ENCODE data around the gene SLC10A7.
A peak's percentile ranks its signal among the peaks of the same experiment; 100 is the strongest.

SLC10A7 gene

GRCh38 chr4:146521541-146522097, at the start of gene SLC10A7:
Gene SLC10A7 (minus strand): TSS chr4:146521940. CDS start chr4:146521717, 223 bp downstream.
- DNase-seq = peak; percentile 74 to 81

- DNase-seq = no peak
These were observed 45.7 kb upstream of the SLC10A7 start for GRCh38 chr4:146567396-146567795.

GRCh38 chr4:146564492-146564891, 42.8 kb upstream of the SLC10A7 start:
- DNase-seq = no peak

GRCh38 chr4:146550161-146550560, 28.4 kb upstream of the SLC10A7 start:
- no peak for DNase-seq

GRCh38 chr4:146548443-146548842, 26.7 kb upstream of the SLC10A7 start:
- DNase-seq = no peak

- no peak for DNase-seq
These were observed 23.4 kb upstream of the SLC10A7 start for GRCh38 chr4:146545102-146545501.

- no peak for DNase-seq
These were observed 12.4 kb upstream of the SLC10A7 start for GRCh38 chr4:146534178-146534577.

DNA sequence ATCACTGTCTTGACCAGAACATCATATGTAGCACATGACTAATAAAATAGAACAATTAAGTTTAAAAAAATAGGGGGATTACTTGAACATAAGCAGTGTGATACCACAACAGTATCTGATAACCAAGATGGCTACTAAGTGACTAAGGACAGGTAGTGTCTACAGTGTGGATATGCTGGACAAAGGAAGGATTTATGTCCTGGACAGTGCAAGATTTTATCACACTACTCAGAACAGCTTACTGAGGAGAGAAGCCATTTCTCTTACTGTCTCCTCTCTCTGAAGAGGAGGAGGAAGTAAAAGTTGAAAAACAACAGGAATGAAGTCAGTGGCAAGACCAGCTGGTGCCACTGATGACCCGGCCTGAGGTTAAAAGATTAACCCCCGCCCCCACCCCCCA, 4.0 kb upstream of the SLC10A7 start:
- DNase-seq = no peak

DNA sequence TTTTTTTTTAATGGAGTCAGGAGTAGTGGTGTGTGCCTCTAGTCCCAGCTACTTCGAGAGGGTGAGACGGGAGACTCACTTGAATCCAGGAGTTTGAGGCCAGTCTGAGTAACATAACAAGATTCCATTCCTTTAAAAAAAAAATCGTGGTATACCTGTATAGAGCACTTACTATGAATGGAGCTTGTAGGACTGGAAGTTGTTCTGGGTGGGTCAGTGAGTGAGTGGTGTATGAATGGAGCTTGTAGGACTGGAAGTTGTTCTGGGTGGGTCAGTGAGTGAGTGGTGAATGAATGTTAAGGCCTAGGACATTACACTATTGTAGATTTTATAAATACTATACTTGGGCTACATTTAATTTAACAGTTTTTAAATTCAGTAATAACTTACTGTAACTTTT, 2.9 kb upstream of the SLC10A7 start:
- no peak for DNase-seq

DNA sequence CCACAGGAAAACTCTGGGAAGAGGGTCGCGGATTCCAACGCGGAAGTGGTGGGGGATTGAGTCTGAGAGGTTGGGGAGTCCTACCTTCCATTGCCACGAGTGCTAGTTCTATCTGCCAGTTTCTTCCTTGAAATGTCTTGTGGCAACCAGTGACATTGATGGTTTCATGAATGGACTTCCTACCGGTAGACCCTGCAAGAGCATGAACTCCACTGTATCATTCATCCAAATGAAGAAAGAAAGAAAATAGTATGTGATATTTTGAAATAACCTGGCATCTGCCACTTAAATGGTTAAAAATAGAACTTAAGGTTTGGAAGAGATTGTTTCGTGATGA, 1.1 kb upstream of the SLC10A7 start:
- DNase-seq = no peak

- peak; percentile 91 to 94 for DNase-seq
These were observed 543 bp upstream of the SLC10A7 start for GRCh38 chr4:146522098-146522868.

DNA sequence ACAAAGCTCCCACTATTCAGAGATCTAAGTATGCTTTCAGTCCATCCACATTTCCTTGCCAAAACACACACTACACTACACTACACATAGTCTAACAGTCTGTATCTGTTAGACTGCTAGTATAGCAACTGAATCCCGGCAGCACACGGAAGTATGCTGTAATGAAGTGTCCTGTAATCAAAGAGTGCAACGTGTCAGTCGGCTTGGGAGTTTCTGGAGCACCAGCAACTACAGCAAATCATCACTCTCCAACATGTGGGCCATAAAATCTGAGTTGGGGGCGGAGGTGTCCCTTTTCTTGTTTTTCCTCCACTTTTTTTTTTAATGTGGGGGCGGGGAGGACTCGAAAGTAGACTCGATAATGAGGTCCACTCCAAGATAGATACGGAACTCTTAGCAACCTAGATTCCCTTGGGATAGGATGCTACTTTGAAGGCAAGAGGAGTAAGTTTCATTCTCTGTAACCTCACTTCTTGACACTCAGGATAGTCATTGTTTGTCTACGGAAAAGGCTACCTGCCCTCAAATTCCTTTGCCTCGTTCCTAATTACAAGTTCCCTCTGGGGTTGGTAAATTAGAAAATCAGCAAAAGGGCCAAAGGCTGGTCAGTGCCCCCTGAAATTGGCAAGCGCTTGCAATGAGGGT, 722 bp downstream of the SLC10A7 start:
- DNase-seq = peak; percentile 20 to 27

DNA sequence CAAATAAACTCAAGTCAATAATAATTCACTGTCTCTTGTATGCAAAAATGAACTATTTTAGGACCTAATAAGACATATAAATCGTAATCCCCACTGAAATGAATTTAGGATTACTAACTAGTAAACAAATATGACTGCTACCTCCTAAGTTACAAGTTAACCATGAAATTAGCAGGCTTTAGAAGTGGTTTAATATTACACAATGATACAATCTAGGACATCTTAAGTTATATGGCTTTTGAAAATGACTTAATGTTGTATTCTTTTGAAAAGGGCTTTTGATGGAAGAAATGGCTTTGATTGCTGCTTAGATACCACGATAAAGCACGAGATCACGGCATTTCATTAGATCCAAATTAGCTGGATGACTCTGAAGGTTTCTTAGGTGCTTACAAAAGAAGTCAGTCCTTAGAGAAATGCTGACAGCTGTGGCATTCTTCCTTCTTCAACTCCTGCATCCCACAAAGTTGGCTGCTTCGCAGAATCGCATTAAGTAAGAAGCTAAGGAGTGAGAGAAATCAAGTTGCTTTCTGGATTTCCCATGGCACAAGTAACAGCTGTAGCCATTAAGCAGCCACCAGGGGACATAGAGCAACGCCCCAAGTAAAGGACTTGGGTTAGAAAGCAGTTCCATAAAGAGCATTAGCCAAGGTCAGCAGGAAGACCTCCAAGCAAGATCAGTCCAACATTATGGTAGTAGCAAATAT, 6.9 kb downstream of the SLC10A7 start:
- DNase-seq = no peak

DNA sequence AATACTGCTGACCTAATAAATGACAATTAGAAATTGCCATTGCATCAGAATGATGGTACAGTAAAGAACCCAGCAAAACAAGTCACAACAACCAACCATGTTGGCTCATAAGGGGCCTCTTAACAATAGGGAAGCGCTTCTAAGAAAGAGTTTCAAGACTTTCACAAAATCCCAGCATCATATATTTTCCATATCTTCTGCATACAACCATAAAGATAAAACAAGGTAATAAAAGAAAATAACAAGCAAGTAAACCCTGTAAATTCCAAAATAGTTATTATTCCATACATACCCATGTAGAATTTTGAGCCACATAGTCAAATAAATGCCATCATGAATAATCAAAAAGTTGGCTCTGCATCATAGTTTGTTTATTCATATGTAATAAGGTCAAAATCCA, 8.2 kb downstream of the SLC10A7 start:
- DNase-seq = no peak

DNA sequence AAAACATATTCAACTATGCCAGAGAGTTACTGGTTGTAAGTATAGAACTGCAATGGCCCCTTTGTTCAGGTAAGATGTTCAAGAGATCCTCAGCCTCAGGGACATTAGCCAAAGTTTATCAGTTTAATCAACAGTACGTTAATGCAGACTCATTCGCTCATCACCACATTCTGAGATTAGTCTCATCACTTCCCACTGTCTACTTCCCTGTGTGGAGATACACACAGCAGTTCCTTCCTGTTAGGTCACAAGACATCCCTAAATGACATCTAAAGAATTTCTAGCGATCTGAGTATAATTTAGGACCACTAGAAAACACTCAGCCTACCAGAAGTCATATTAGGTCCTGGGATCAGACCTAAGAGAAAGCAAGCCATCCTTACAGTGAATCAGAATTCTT, 10.4 kb downstream of the SLC10A7 start:
- DNase-seq = no peak

GRCh38 chr4:146510942-146511341, 10.8 kb downstream of the SLC10A7 start:
- no peak for DNase-seq

- no peak for DNase-seq
These were observed 13.4 kb downstream of the SLC10A7 start for GRCh38 chr4:146508229-146508939.

DNA sequence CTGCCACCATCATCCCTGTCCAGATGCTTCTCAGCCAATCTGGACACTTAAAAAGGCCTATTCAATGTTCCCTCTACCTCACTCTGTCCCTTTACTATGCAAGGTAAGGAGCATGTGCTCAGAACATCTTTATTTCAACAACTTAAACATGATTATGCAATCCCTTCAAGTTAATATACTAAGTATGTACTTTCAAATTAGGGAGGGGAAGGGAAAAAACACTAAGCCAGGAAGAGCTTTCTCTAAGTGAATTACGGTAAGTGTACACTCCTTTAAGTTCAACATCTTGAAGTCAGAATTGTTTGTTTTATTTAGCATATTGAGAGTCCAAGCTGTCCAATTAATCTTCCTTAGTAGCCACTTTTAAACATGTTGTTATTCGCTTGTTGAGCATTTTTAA, 14.1 kb downstream of the SLC10A7 start:
- no peak for DNase-seq

DNA sequence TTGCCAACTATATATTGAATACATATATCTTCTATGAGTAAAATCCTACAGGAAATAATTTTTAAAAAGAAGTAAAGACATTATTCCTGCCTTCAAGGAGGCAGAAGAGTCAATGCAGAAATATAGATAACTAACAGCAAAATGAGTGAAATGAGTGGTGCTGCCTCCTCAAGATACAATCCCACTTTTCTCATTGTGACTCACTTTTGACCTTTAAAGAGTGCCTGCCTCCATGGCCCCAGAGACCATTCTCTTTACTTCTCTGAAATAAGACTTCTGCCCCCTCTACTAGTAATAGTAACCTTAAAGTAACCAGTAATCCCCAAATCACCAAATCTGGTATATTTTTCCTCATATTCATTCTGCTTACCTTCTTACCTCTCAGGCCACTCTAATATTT, 15.5 kb downstream of the SLC10A7 start:
- no peak for DNase-seq

GRCh38 chr4:146500216-146500615, 21.5 kb downstream of the SLC10A7 start:
- no peak for DNase-seq

GRCh38 chr4:146498291-146498690, 23.4 kb downstream of the SLC10A7 start:
- no peak for DNase-seq

- no peak for DNase-seq
These were observed 26.5 kb downstream of the SLC10A7 start for GRCh38 chr4:146495269-146495668.

DNA sequence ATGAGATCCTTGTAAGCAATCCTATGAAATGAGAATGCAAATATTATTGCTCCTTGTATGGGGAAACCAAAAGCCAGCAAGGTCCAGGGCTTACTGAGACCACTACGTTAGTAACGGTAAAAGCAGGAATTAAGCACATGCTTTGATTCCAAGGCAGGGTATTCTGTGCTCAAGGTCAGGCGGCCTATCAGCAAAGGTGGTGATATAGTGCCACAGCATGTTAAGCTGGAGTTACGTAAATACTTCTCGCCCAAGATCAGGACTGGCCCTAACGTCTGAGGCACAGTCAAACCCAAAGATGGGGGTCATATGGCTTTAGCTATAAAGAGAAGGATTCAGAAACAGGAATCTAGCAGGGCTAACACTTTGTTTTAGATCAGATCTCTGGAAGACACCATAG, 27.6 kb downstream of the SLC10A7 start:
- DNase-seq = no peak
